Measurements from ENCODE around the gene CHAT. TPM values are rescaled to one million over a fixed set of nuclear protein-coding genes. Genes with fewer than 3 reads are reported as not detected.

The CHAT gene
- total RNA-seq, 2 experiments from 2014 or later, result not detected

GRCh38 chr10:49605216-49605938 lies 8.5 kb upstream of the CHAT start:
- no peak for DNase-seq
- no peaks in the 10 kb centered on the region for H3K36me3 Mint-ChIP-seq
- peaks cover 66% of the 10 kb centered on the region for H3K27me3 Mint-ChIP-seq
- no peaks in the 10 kb centered on the region for H3K4me1 Mint-ChIP-seq
- H3K9me3 Mint-ChIP-seq, result no peaks in the 10 kb centered on the region
- no peak overlapping the region for H3K27ac Mint-ChIP-seq
- no peak overlapping the region for H3K4me3 Mint-ChIP-seq

GRCh38 chr10:49605939-49606509 lies 7.8 kb upstream of the CHAT start:
- no peak overlapping the region for H3K27ac Mint-ChIP-seq

GRCh38 chr10:49606981-49607535 lies 6.8 kb upstream of the CHAT start:
- H3K4me3 Mint-ChIP-seq, result no peak overlapping the region
- H3K4me1 Mint-ChIP-seq, result no peaks in the 10 kb centered on the region
- peaks cover 9% of the 10 kb centered on the region for H3K9me3 Mint-ChIP-seq
- no peak overlapping the region for H3K27ac Mint-ChIP-seq
- peaks cover 4% of the 10 kb centered on the region for H3K36me3 Mint-ChIP-seq
- H3K27me3 Mint-ChIP-seq, result peaks cover 75% of the 10 kb centered on the region
- DNase-seq, result peak; percentile 78

More at GRCh38 chr10:49605939-49606509, 7.8 kb upstream of the CHAT start:
- no peaks in the 10 kb centered on the region for H3K4me1 Mint-ChIP-seq
- H3K36me3 Mint-ChIP-seq, result no peaks in the 10 kb centered on the region
- no peak overlapping the region for H3K4me3 Mint-ChIP-seq
- no peaks in the 10 kb centered on the region for H3K9me3 Mint-ChIP-seq
- no peak for DNase-seq
- peaks cover 69% of the 10 kb centered on the region for H3K27me3 Mint-ChIP-seq

- no peak for DNase-seq
- H3K27ac Mint-ChIP-seq, result no peak overlapping the region
- H3K9me3 Mint-ChIP-seq, result peaks cover 13% of the 10 kb centered on the region
- H3K4me3 Mint-ChIP-seq, result no peak overlapping the region
- peaks cover 8% of the 10 kb centered on the region for H3K36me3 Mint-ChIP-seq
- H3K27me3 Mint-ChIP-seq, result peaks cover 85% of the 10 kb centered on the region
- H3K4me1 Mint-ChIP-seq, result peaks cover 5% of the 10 kb centered on the region
Measured at GRCh38 chr10:49608166-49609005, 5.5 kb upstream of the CHAT start.

- Mint-ChIP-seq H3K27me3 (peaks cover 85% of the 10 kb centered on the region), H3K9me3 (peaks cover 13% of the 10 kb centered on the region), H3K27ac (no peak overlapping the region), H3K4me1 (peaks cover 9% of the 10 kb centered on the region), H3K36me3 (peaks cover 9% of the 10 kb centered on the region), H3K4me3 (no peak overlapping the region)
- DNase-seq, result no peak
Measured at GRCh38 chr10:49609006-49609282, 4.9 kb upstream of the CHAT start.

GRCh38 chr10:49609283-49610113 lies 4.3 kb upstream of the CHAT start:
- Mint-ChIP-seq H3K36me3 (peaks cover 9% of the 10 kb centered on the region), H3K27me3 (peaks cover 87% of the 10 kb centered on the region), H3K27ac (no peak overlapping the region), H3K4me3 (no peak overlapping the region), H3K4me1 (peaks cover 9% of the 10 kb centered on the region), H3K9me3 (peaks cover 13% of the 10 kb centered on the region)
- DNase-seq, result no peak

- DNase-seq, result no peak
- H3K4me1 Mint-ChIP-seq, result peaks cover 12% of the 10 kb centered on the region
- peaks cover 86% of the 10 kb centered on the region for H3K27me3 Mint-ChIP-seq
- H3K27ac Mint-ChIP-seq, result no peak within 1 kb of the TSS
- peaks cover 9% of the 10 kb centered on the region for H3K36me3 Mint-ChIP-seq
- no peak within 1 kb of the TSS for H3K4me3 Mint-ChIP-seq
- H3K9me3 Mint-ChIP-seq, result peaks cover 13% of the 10 kb centered on the region
Measured at GRCh38 chr10:49610114-49610457, 3.8 kb upstream of the CHAT start, which contains the start of gene SLC18A3. Gene SLC18A3, plus strand, starts transcription at chr10:49610310. Its CDS starts 431 bp downstream, at chr10:49610741.

- Mint-ChIP-seq H3K4me3 (no peak overlapping the region), H3K27me3 (peaks cover 87% of the 10 kb centered on the region), H3K36me3 (peaks cover 9% of the 10 kb centered on the region), H3K4me1 (peaks cover 12% of the 10 kb centered on the region), H3K27ac (no peak overlapping the region), H3K9me3 (peaks cover 13% of the 10 kb centered on the region)
- DNase-seq, result no peak
Measured at GRCh38 chr10:49610458-49611165, 3.2 kb upstream of the CHAT start.

- DNase-seq, result no peak
- no peak overlapping the region for H3K27ac Mint-ChIP-seq
- H3K9me3 Mint-ChIP-seq, result peaks cover 13% of the 10 kb centered on the region
- H3K36me3 Mint-ChIP-seq, result peaks cover 9% of the 10 kb centered on the region
- H3K4me3 Mint-ChIP-seq, result no peak overlapping the region
- peaks cover 12% of the 10 kb centered on the region for H3K4me1 Mint-ChIP-seq
- H3K27me3 Mint-ChIP-seq, result peaks cover 88% of the 10 kb centered on the region
Measured at GRCh38 chr10:49611166-49611815, 2.5 kb upstream of the CHAT start.

GRCh38 chr10:49611816-49612512 lies 1.9 kb upstream of the CHAT start:
- peaks cover 13% of the 10 kb centered on the region for H3K9me3 Mint-ChIP-seq
- peaks cover 9% of the 10 kb centered on the region for H3K36me3 Mint-ChIP-seq
- no peak for DNase-seq
- H3K27me3 Mint-ChIP-seq, result peaks cover 88% of the 10 kb centered on the region
- H3K4me3 Mint-ChIP-seq, result no peak overlapping the region
- no peak overlapping the region for H3K27ac Mint-ChIP-seq
- peaks cover 12% of the 10 kb centered on the region for H3K4me1 Mint-ChIP-seq

GRCh38 chr10:49612513-49613164 lies 1.2 kb upstream of the CHAT start:
- Mint-ChIP-seq H3K27me3 (peaks cover 87% of the 10 kb centered on the region), H3K4me3 (no peak overlapping the region), H3K27ac (no peak overlapping the region), H3K36me3 (peaks cover 9% of the 10 kb centered on the region), H3K9me3 (peaks cover 13% of the 10 kb centered on the region), H3K4me1 (peaks cover 12% of the 10 kb centered on the region)
- DNase-seq, result no peak

- Mint-ChIP-seq H3K27ac (no peak overlapping the region), H3K4me3 (no peak overlapping the region)
- no peak for DNase-seq
Measured at GRCh38 chr10:49613165-49613881, 514 bp upstream of the CHAT start.

More at GRCh38 chr10:49613165-49613881, 514 bp upstream of the CHAT start:
- Mint-ChIP-seq H3K9me3 (peaks cover 13% of the 10 kb centered on the region), H3K4me1 (peaks cover 12% of the 10 kb centered on the region), H3K36me3 (peaks cover 9% of the 10 kb centered on the region), H3K27me3 (peaks cover 80% of the 10 kb centered on the region)

Measured in activated naive CD8-positive, alpha-beta T cell treated with anti-CD3 and anti-CD28 coated beads for 36 hours (primary cell).